K562 (cell line): ENCODE data around the gene MEFV. TPM values are rescaled to one million over a fixed set of nuclear protein-coding genes. Genes with fewer than 3 reads are reported as not detected.

Experiments
- REST ChIP-seq, 2 experiments: fragments of 450-650 bp; formaldehyde crosslinking in 1 of 2; IDR thresholded peaks; 2 replicates each; pipeline versions ENCODE4 v1.4.0 to v1.6.1; 2014 to 2020; ENCODE audit warnings: mild to moderate bottlenecking in 2 of 2, borderline replicate concordance in 1 of 2, low read depth in 1 of 2
- polyA plus RNA-seq, 8 experiments: library from polyadenylated mRNA; depleted of rRNA in 4 of 8; stranded (reverse) in 5 of 8; unstranded in 3 of 8; fragments of >200 nt; fragmentation: Nextera tagmentation in 2 of 8; fragmentation: Illumina TruSeq in 1 of 8; extraction: Ambion mirVana in 2 of 8; extraction: Trizol in 1 of 8; gene quantifications; 2 replicates each; pipeline versions ENCODE4 v1.2.1 to v1.2.3, GENCODE V29; 2011 to 2014; ENCODE audit warnings: inconsistent platforms in 1 of 8, missing spikeins in 1 of 8
- total RNA-seq, 7 experiments: library from RNA; depleted of rRNA in 6 of 7; stranded (reverse); fragments of >200 nt in 6 of 7; fragmentation: Illumina TruSeq in 2 of 7; extraction: Trizol in 2 of 7; gene quantifications; 2 replicates each; pipeline versions ENCODE4 v1.2.1 to v1.2.3, GENCODE V29; 2011 to 2021; ENCODE audit warnings: low replicate concordance in 1 of 7

Gene MEFV
- total and polyA plus RNA-seq, 9 of the 15 experiments (the other 6 are each of a cell fraction or from before 2014, with no cell fraction given), result 0.14 TPM; not detected in 8

- TF ChIP-seq REST (IDR thresholded peaks at IDR 0.05; ENCODE audit: borderline replicate concordance) (peak; percentile 58), REST (CRISPR knock-in tag; IDR thresholded peaks at IDR 0.05; ENCODE audit: low read depth) (no peak)
Measured at GRCh38 chr16:3256146-3256865, at the start of gene MEFV (continued).
